ENCODE measurements around the gene SCN1B. TPM values are rescaled to one million over a fixed set of nuclear protein-coding genes. Genes with fewer than 3 reads are reported as not detected.
A peak's percentile ranks its signal among the peaks of the same experiment; 100 is the strongest.
"Not testable (repeated sequence)": the region's sequence is repeated elsewhere in the genome, so short reads cannot be mapped to it uniquely, and the experiment has no call there.

Gene SCN1B
- total and polyA plus RNA-seq, 2 of the 13 experiments (the other 11 are each of a cell fraction or from before 2014, with no cell fraction given) = 2.7 to 20.1 TPM

- BruUV-seq (replicated peaks); H3K9ac ChIP-seq (ENCODE audit: insufficient read depth, low read depth, low read length); FAIRE-seq; H3K9me3 ChIP-seq (ENCODE audit: low read length); ATAC-seq; DNase-seq (ENCODE audit: low spot score); CTCF ChIA-PET (ENCODE audit: low intra/inter-chr PET ratio, low total read pairs); in situ Hi-C loops (cut with HindIII; ENCODE audit: extremely low pct_ligation_motif_present, low pct_unique_long_range_greater_than_20kb); H2AFZ ChIP-seq (ENCODE audit: low read length); POLR2A ChIA-PET; H3K4me3 ChIP-seq (replicated peaks in 1 of 3; ENCODE audit: insufficient read depth in 1 of 3, low read depth in 2 of 3, low read length in 3 of 3); H3K4me2 ChIP-seq (ENCODE audit: low read depth, low read length); H3K27ac ChIP-seq (ENCODE audit: extremely low read length, insufficient read depth, low read length); H3K27me3 ChIP-seq (ENCODE audit: control insufficient read depth in 1 of 2, insufficient read depth in 2 of 2, low read length in 2 of 2): not testable (repeated sequence)
- Histone ChIP-seq H3K79me2 (ENCODE audit: insufficient read depth, low read length) (peaks cover 17% of the 10 kb centered on the region), H3K36me3 (replicated peaks in 1 of 2; ENCODE audit: control insufficient read depth in 1 of 2, insufficient read depth in 2 of 2, low read length in 2 of 2) (peaks cover 23 to 47% of the 10 kb centered on the region in 2 experiments; a peak in 4 of 5 replicates), H4K20me1 (ENCODE audit: insufficient read depth, low read length) (peaks cover 58% of the 10 kb centered on the region), H3K4me1 (ENCODE audit: insufficient read depth, low read length) (peaks cover 17% of the 10 kb centered on the region)
- 100% methylated on average over 2 of the region's 2 CpGs for WGBS (ENCODE audit: low lambda C conversion rate)
- intact Hi-C loops (cut with micrococcal nuclease; ENCODE audit: unreplicated experiment) = loop anchor here (2.0 kb wide), 1 partner anchor 76 kb away; no protein-coding TSS in a partner anchor
- TF ChIP-seq RBFOX2 (IDR thresholded peaks at IDR 0.05; ENCODE audit: low read depth, low read length) = 0 out of 2 replicates have a peak, but pooled peaks have one; percentile 43
Measured at GRCh38 chr19:35050662-35051061, 20.4 kb downstream of the SCN1B start.

GRCh38 chr19:35051268-35051667 lies 21.0 kb downstream of the SCN1B start:
- peaks cover 13% of the 10 kb centered on the region; the same call in 1 of the 2 replicates for H3K4me1 ChIP-seq (ENCODE audit: insufficient read depth, low read length)
- in situ Hi-C loops (cut with HindIII; ENCODE audit: extremely low pct_ligation_motif_present, low pct_unique_long_range_greater_than_20kb); H3K27ac ChIP-seq (ENCODE audit: extremely low read length, insufficient read depth, low read length); DNase-seq (ENCODE audit: low spot score); H3K27me3 ChIP-seq (ENCODE audit: control insufficient read depth in 1 of 2, insufficient read depth in 2 of 2, low read length in 2 of 2); H3K4me3 ChIP-seq (replicated peaks in 1 of 3; ENCODE audit: insufficient read depth in 1 of 3, low read depth in 2 of 3, low read length in 3 of 3); ATAC-seq; CTCF ChIA-PET (ENCODE audit: low intra/inter-chr PET ratio, low total read pairs); H2AFZ ChIP-seq (ENCODE audit: low read length); H3K4me2 ChIP-seq (ENCODE audit: low read depth, low read length); H3K9ac ChIP-seq (ENCODE audit: insufficient read depth, low read depth, low read length); FAIRE-seq; H3K9me3 ChIP-seq (ENCODE audit: low read length); BruUV-seq (replicated peaks): not testable (repeated sequence)
- POLR2A ChIA-PET = interaction anchor here (3.2 kb wide), 1 partner anchor 9 kb away, joined by 8 read pairs; the partner anchor contains the start of gene HPN
- WGBS (ENCODE audit: low lambda C conversion rate) = 100% methylated on average over 4 of the region's 4 CpGs
- H4K20me1 ChIP-seq (ENCODE audit: insufficient read depth, low read length) = peaks cover 60% of the 10 kb centered on the region; the same call in 1 of the 2 replicates
- intact Hi-C loops (cut with micrococcal nuclease; ENCODE audit: unreplicated experiment) = loop anchor here (2.0 kb wide), 1 partner anchor 76 kb away; no protein-coding TSS in a partner anchor
- peaks cover 24 to 48% of the 10 kb centered on the region in 2 experiments; a peak in 4 of 5 replicates for H3K36me3 ChIP-seq (replicated peaks in 1 of 2; ENCODE audit: control insufficient read depth in 1 of 2, insufficient read depth in 2 of 2, low read length in 2 of 2)
- TF ChIP-seq ZNF460 (CRISPR knock-in tag; IDR thresholded peaks at IDR 0.05; ENCODE audit: borderline replicate concordance) = peak; percentile 46; the same call in 1 of the 2 replicates
- TF ChIP-seq ZNF121 (CRISPR knock-in tag; IDR thresholded peaks at IDR 0.05) = peak; percentile 89
- 0 out of 2 replicates have a peak, but pooled peaks have one; percentile 19 for TF ChIP-seq ZMYM3 (CRISPR knock-in tag; IDR thresholded peaks at IDR 0.05)
- peaks cover 13% of the 10 kb centered on the region for H3K79me2 ChIP-seq (ENCODE audit: insufficient read depth, low read length)
